K562 (cell line): ENCODE data around the gene CARD10. TPM values are rescaled to one million over a fixed set of nuclear protein-coding genes. Genes with fewer than 3 reads are reported as not detected.
A peak's percentile ranks its signal among the peaks of the same experiment; 100 is the strongest.

Source experiments
- ARHGAP35 ChIP-seq: fragments of 450-650 bp; IDR thresholded peaks from 2 replicates; pipeline ENCODE4 v1.6.1; 2018; ENCODE audit not compliant: partially characterized antibody
- ARID4B ChIP-seq: sonication (generic); formaldehyde crosslinking; IDR thresholded peaks from 2 replicates; pipeline ENCODE4 v1.8.0; 2022; ENCODE audit warnings: mild to moderate bottlenecking, missing genetic modification reagents
- CREB1 ChIP-seq, 2 experiments: sonication (generic) in 1 of 2; formaldehyde crosslinking in 1 of 2; IDR thresholded peaks; 2 replicates each; pipeline versions ENCODE4 v1.6.1 to v1.8.0; 2012 to 2022; ENCODE audit warnings: inconsistent platforms in 1 of 2, mild to moderate bottlenecking in 1 of 2, missing genetic modification reagents in 1 of 2, moderate library complexity in 1 of 2
- DEAF1 ChIP-seq: fragments of 450-650 bp; formaldehyde crosslinking; IDR thresholded peaks from 2 replicates; pipeline ENCODE4 v1.4.0; 2020; ENCODE audit warnings: mild to moderate bottlenecking, moderate library complexity
- ELF4 ChIP-seq: fragments of 450-650 bp; formaldehyde crosslinking; IDR thresholded peaks from 2 replicates; pipeline ENCODE4 v1.4.0; 2022; ENCODE audit warnings: missing genetic modification characterization
- ETV1 ChIP-seq: fragments of 450-650 bp; conservative IDR thresholded peaks from 2 replicates; pipeline ENCODE4 v1.6.1; 2016; ENCODE audit warnings: missing genetic modification characterization, control low read depth, low read depth, missing compliant biosample characterization
- HES1 ChIP-seq: fragments of 450-650 bp; IDR thresholded peaks from 2 replicates; pipeline ENCODE4 v1.6.1; 2016; ENCODE audit warnings: low read depth, mild to moderate bottlenecking, moderate library complexity
- HMGXB4 ChIP-seq: sonication (generic); formaldehyde crosslinking; IDR thresholded peaks from 2 replicates; pipeline ENCODE4 v1.8.1; 2023; ENCODE audit warnings: mild to moderate bottlenecking, missing genetic modification reagents
- TEAD4 ChIP-seq, 2 experiments: sonication (generic) in 1 of 2; formaldehyde crosslinking in 1 of 2; IDR thresholded peaks; 2 replicates each; pipeline versions ENCODE4 v1.6.1 to v1.8.0; 2012 to 2022; ENCODE audit warnings: borderline replicate concordance in 1 of 2, inconsistent platforms in 1 of 2, low read length in 1 of 2, mild to moderate bottlenecking in 1 of 2, missing genetic modification reagents in 1 of 2
- USF2 ChIP-seq: sonication (generic); formaldehyde crosslinking; IDR thresholded peaks from 2 replicates; pipeline ENCODE4 v1.5.0; 2020; ENCODE audit warnings: missing genetic modification reagents
- ZNF174 ChIP-seq: fragments of 250-450 bp; sonication (Bioruptor Pico); IDR thresholded peaks from 2 replicates; pipeline ENCODE4 v1.4.0; 2020; ENCODE audit warnings: mild to moderate bottlenecking
- ZNF175 ChIP-seq: fragments of 200-800 bp; sonication (Bioruptor generic); IDR thresholded peaks from 2 replicates; pipeline ENCODE4 v1.6.1; 2016; ENCODE audit warnings: low read depth, mild to moderate bottlenecking, missing genetic modification characterization, missing compliant biosample characterization
- ZNF197 ChIP-seq: fragments of 200-800 bp; sonication (Bioruptor generic); IDR thresholded peaks from 2 replicates; pipeline ENCODE4 v1.6.1; 2016; ENCODE audit warnings: low read depth, missing genetic modification characterization, missing compliant biosample characterization
- polyA plus RNA-seq, 8 experiments: library from polyadenylated mRNA; depleted of rRNA in 4 of 8; stranded (reverse) in 5 of 8; unstranded in 3 of 8; fragments of >200 nt; fragmentation: Nextera tagmentation in 2 of 8; fragmentation: Illumina TruSeq in 1 of 8; extraction: Ambion mirVana in 2 of 8; extraction: Trizol in 1 of 8; gene quantifications; 2 replicates each; pipeline versions ENCODE4 v1.2.1 to v1.2.3, GENCODE V29; 2011 to 2014; ENCODE audit warnings: inconsistent platforms in 1 of 8, missing spikeins in 1 of 8
- total RNA-seq, 7 experiments: library from RNA; depleted of rRNA in 6 of 7; stranded (reverse); fragments of >200 nt in 6 of 7; fragmentation: Illumina TruSeq in 2 of 7; extraction: Trizol in 2 of 7; gene quantifications; 2 replicates each; pipeline versions ENCODE4 v1.2.1 to v1.2.3, GENCODE V29; 2011 to 2021; ENCODE audit warnings: low replicate concordance in 1 of 7

Gene CARD10
- total and polyA plus RNA-seq, 9 of the 15 experiments (the other 6 are each of a cell fraction or from before 2014, with no cell fraction given): 0.13 to 5.8 (median 1.6) TPM

DNA sequence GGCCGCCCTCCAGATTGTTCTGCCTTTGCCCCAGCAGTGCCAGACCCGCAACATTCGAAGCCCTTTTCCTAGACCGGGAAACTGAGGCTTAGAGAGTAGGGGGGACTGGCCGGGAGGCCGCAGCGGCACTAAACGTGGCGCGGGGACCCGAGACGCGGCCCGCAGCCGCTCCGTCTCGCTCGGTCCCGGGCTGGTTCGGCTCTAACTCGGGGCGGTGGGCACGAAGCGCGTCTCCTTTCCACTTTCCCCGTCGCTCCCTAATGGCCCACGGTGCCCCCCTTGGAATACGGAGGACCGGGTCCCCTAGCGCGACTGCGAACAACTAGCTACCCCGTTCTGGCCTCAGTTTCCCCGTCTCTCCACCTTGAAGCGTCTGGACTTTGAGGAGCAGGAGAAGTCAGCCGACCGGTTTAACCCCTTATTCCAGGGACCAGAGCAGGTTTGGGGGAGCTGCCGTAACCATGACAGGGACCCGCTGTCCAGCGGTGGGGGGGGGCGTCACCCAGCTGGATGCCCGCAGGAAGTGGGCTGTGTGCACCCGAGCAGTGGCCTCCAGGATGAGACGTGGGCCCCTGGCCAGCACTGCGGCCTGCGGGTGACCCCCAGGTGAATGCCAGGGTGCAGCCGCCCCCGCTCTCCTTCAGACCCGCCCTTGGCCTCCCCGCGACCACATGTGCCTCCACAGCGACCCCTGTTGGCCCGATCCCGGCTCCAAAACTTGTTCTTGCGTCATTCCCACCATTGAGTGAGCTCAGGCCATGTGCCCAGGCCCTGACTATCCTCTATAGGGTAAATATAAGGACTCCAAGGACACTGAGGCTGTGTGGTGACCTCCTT, 42.2 kb upstream of the CARD10 start (continued):
- TF ChIP-seq HMGXB4: no peak
- no peak for TF ChIP-seq ARHGAP35
- no peak for TF ChIP-seq ELF4 (CRISPR knock-in tag)
- TF ChIP-seq HES1: no peak
- TF ChIP-seq ARID4B: no peak; the same call in none of the 2 replicates
- TF ChIP-seq DEAF1 (CRISPR knock-in tag): no peak
- 0 out of 2 replicates have a peak, but pooled peaks have one; percentile 44 for TF ChIP-seq ZNF197 (CRISPR knock-in tag)
- TF ChIP-seq TEAD4 (IDR thresholded peaks at IDR 0.05; ENCODE audit: low read length): 0 out of 2 replicates have a peak, but pooled peaks have one; percentile 20
- TF ChIP-seq TEAD4 (CRISPR knock-in tag; IDR thresholded peaks at IDR 0.05; ENCODE audit: borderline replicate concordance): no peak
- no peak for TF ChIP-seq ZNF175 (CRISPR knock-in tag)
- 0 out of 2 replicates have a peak, but pooled peaks have one; percentile 26 for TF ChIP-seq ETV1 (tag)
- no peak for TF ChIP-seq ZNF174 (CRISPR knock-in tag)
- 0 out of 2 replicates have a peak, but pooled peaks have one; percentile 34 for TF ChIP-seq USF2 (CRISPR knock-in tag)
- peak; percentile 50 for TF ChIP-seq CREB1 (IDR thresholded peaks at IDR 0.05)
- TF ChIP-seq CREB1 (CRISPR knock-in tag; IDR thresholded peaks at IDR 0.05): peak; percentile 57; the same call in 1 of the 2 replicates
